A549 (cell line): ENCODE data around the gene SNRPA. TPM values are rescaled to one million over a fixed set of nuclear protein-coding genes. Genes with fewer than 3 reads are reported as not detected.
A peak's percentile ranks its signal among the peaks of the same experiment; 100 is the strongest.

Experiments used
- ATAC-seq, 2 experiments: fragments of 200-7000 bp in 1 of 2; fragments of >200 bp in 1 of 2; cut with Nextera tagmentation in 1 of 2; cut with Tn5 transposase in 1 of 2; 3 replicates each; pipeline versions ENCODE4 v1.8.0 to v1.9.1; 2018 to 2020; ENCODE audit warnings: mild to moderate bottlenecking in 1 of 2, moderate library complexity in 1 of 2
- CTCF ChIA-PET: fragments of 300-600 bp; sonication (Branson Sonifier 250); formaldehyde crosslinking; extraction: SDS; loops from one replicate; lab custom pipeline; 2021; ENCODE audit warnings: antibody characterized with exemption, inconsistent platforms; lab: Yijun Ruan, JAX
- POLR2A ChIA-PET: fragments of 350-600 bp; formaldehyde crosslinking; extraction: SDS; loops from one replicate; lab custom pipeline; 2021; ENCODE audit warnings: antibody characterized with exemption, inconsistent platforms; lab: Yijun Ruan, JAX
- DNase-seq, 2 experiments: peaks; one replicate each; pipeline versions ENCODE4 v3.0.0 to v3.0.0-alpha.2; 2011 to 2016; ENCODE audit warnings: low read depth in 1 of 2, low spot score in 1 of 2
- FAIRE-seq: peaks from 2 replicates; lab custom pipeline; 2011; peaks lifted over from hg19 to GRCh38; lab: Jason Lieb, UNC
- H3K27ac ChIP-seq, 2 experiments: fragments of >200 bp; sonication (Bioruptor Twin); formaldehyde crosslinking; 3 replicates each; pipeline ENCODE4 v1.5.1; 2016 to 2017
- H3K4me1 ChIP-seq: fragments of >200 bp; sonication (Bioruptor Twin); formaldehyde crosslinking; 3 replicates; pipeline ENCODE4 v1.6.1; 2016
- H3K4me2 ChIP-seq: fragments of >200 bp; sonication (Bioruptor Twin); formaldehyde crosslinking; 3 replicates; pipeline ENCODE4 v1.6.1; 2016
- H3K4me3 ChIP-seq: fragments of >200 bp; sonication (Bioruptor Twin); formaldehyde crosslinking; 3 replicates; pipeline ENCODE4 v1.5.1; 2016
- H3K9me3 ChIP-seq: fragments of >200 bp; sonication (Bioruptor Twin); formaldehyde crosslinking; 3 replicates; pipeline ENCODE4 v1.6.1; 2016
- CEBPB ChIP-seq, 2 experiments: fragments of >200 bp in 1 of 2; sonication (Bioruptor Twin) in 1 of 2; formaldehyde crosslinking in 1 of 2; IDR thresholded peaks; 2 replicates each; pipeline ENCODE4 v1.6.1; 2012 to 2016
- FOSL2 ChIP-seq, 2 experiments: fragments of 450-650 bp in 1 of 2; fragments of >200 bp in 1 of 2; sonication (Bioruptor Twin) in 1 of 2; formaldehyde crosslinking; IDR thresholded peaks; 2 replicates each; pipeline versions ENCODE4 v1.5.0 to v1.6.1; 2016 to 2020; ENCODE audit warnings: mild to moderate bottlenecking in 1 of 2, moderate library complexity in 1 of 2
- GATA3 ChIP-seq: IDR thresholded peaks from 2 replicates; pipeline ENCODE4 v1.6.1; 2012; ENCODE audit warnings: borderline replicate concordance
- HEYL ChIP-seq: fragments of 250-450 bp; sonication (Bioruptor Pico); IDR thresholded peaks from 2 replicates; pipeline ENCODE4 v1.8.0; 2021; ENCODE audit warnings: mild to moderate bottlenecking, moderate library complexity
- HOXA7 ChIP-seq: fragments of 250-450 bp; sonication (Bioruptor Pico); IDR thresholded peaks from 2 replicates; pipeline ENCODE4 v1.5.0; 2020; ENCODE audit warnings: mild to moderate bottlenecking, moderate library complexity
- JUN ChIP-seq, 2 experiments: fragments of >200 bp; sonication (Bioruptor Twin); formaldehyde crosslinking; IDR thresholded peaks; 2 replicates in 1 of 2; 3 replicates in 1 of 2; pipeline ENCODE4 v1.6.1; 2016 to 2017
- KDM1A ChIP-seq: fragments of 200-600 bp; sonication (generic); IDR thresholded peaks from 2 replicates; pipeline ENCODE4 v1.6.1; 2016; ENCODE audit warnings: low read depth, mild to moderate bottlenecking
- MAFK ChIP-seq: fragments of 450-650 bp; IDR thresholded peaks from 2 replicates; pipeline ENCODE4 v1.6.1; 2014; ENCODE audit not compliant: partially characterized antibody
- POLR2A ChIP-seq: IDR thresholded peaks from 2 replicates; pipeline ENCODE4 v1.6.1; 2012; ENCODE audit warnings: mild to moderate bottlenecking, low read length
- RARB ChIP-seq: fragments of 250-450 bp; sonication (Bioruptor Pico); IDR thresholded peaks from 2 replicates; pipeline ENCODE4 v1.8.0; 2021; ENCODE audit warnings: mild to moderate bottlenecking, moderate library complexity
- RNF2 ChIP-seq: fragments of 200-600 bp; sonication (generic); IDR thresholded peaks from 2 replicates; pipeline ENCODE4 v1.6.1; 2016; ENCODE audit warnings: low read depth, mild to moderate bottlenecking, antibody characterized with exemption, moderate library complexity, borderline replicate concordance
- SMC3 ChIP-seq: fragments of >200 bp; sonication (Bioruptor Twin); formaldehyde crosslinking; IDR thresholded peaks from 3 replicates; pipeline ENCODE4 v1.6.1; 2018; ENCODE audit warnings: inconsistent platforms
- TFCP2L1 ChIP-seq: fragments of 250-450 bp; sonication (Bioruptor Pico); IDR thresholded peaks from 2 replicates; pipeline ENCODE4 v1.5.0; 2021; ENCODE audit warnings: mild to moderate bottlenecking
- TP53 ChIP-seq: fragments of 250-450 bp; sonication (Bioruptor Pico); IDR thresholded peaks from 2 replicates; pipeline ENCODE4 v1.5.0; 2021; ENCODE audit warnings: mild to moderate bottlenecking, moderate library complexity
- ZNF302 ChIP-seq: fragments of 250-450 bp; sonication (Bioruptor Pico); IDR thresholded peaks from 2 replicates; pipeline ENCODE4 v1.9.0; 2021; ENCODE audit warnings: inconsistent platforms, mild to moderate bottlenecking, moderate library complexity
- WGBS: methylation state at CpG from one replicate; pipeline ENCODE4 v1.1.6; 2017; ENCODE audit errors: missing lambda C conversion rate; 5-methylcytosine and 5-hydroxymethylcytosine counted together
- polyA plus RNA-seq, 4 experiments: library from polyadenylated mRNA; depleted of rRNA in 3 of 4; stranded (reverse); fragments of >200 nt; fragmentation: RNase III in 1 of 4; extraction: RNeasy Plus Mini Kit Qiagen cat#74134 plus additional on column Dnase treatment in 1 of 4; gene quantifications; 2 replicates in 3 of 4; 3 replicates in 1 of 4; pipeline ENCODE4 v1.2.3, GENCODE V29; 2011 to 2017
- TF ChIP-seq, protein P1 (sequence below): IDR thresholded peaks from 2 replicates; pipeline ENCODE4 v1.6.1; 2012
- TF ChIP-seq, protein P2 (sequence below): IDR thresholded peaks from 2 replicates; pipeline ENCODE4 v1.6.1; 2012
- TF ChIP-seq, protein P3 (sequence below): fragments of 250-450 bp; sonication (Bioruptor Pico); IDR thresholded peaks from 2 replicates; pipeline ENCODE4 v1.5.0; 2021; ENCODE audit warnings: mild to moderate bottlenecking, moderate library complexity, borderline replicate concordance
- TF ChIP-seq, protein P4 (sequence below): fragments of 450-650 bp; IDR thresholded peaks from 2 replicates; pipeline ENCODE4 v1.6.1; 2014; ENCODE audit warnings: antibody characterized with exemption
- TF ChIP-seq, protein P5 (sequence below): fragments of 250-450 bp; sonication (Bioruptor Pico); IDR thresholded peaks from 2 replicates; pipeline ENCODE4 v1.5.0; 2020; ENCODE audit warnings: low read depth, mild to moderate bottlenecking, moderate library complexity
- TF ChIP-seq, protein P6 (sequence below): fragments of >200 bp; sonication (Bioruptor Twin); formaldehyde crosslinking; IDR thresholded peaks from 3 replicates; pipeline ENCODE4 v1.5.1; 2016
- TF ChIP-seq, protein P7 (sequence below): IDR thresholded peaks from 2 replicates; pipeline ENCODE4 v1.6.1; 2012; ENCODE audit warnings: low read depth, borderline replicate concordance
- TF ChIP-seq, protein P8 (sequence below): fragments of >200 bp; sonication (Bioruptor Twin); formaldehyde crosslinking; IDR thresholded peaks from 2 replicates; pipeline ENCODE4 v1.6.1; 2016

The SNRPA gene
- polyA plus RNA-seq, 2 of the 4 experiments (the other 2 are of a cell fraction) = 141 to 236 TPM

DNA sequence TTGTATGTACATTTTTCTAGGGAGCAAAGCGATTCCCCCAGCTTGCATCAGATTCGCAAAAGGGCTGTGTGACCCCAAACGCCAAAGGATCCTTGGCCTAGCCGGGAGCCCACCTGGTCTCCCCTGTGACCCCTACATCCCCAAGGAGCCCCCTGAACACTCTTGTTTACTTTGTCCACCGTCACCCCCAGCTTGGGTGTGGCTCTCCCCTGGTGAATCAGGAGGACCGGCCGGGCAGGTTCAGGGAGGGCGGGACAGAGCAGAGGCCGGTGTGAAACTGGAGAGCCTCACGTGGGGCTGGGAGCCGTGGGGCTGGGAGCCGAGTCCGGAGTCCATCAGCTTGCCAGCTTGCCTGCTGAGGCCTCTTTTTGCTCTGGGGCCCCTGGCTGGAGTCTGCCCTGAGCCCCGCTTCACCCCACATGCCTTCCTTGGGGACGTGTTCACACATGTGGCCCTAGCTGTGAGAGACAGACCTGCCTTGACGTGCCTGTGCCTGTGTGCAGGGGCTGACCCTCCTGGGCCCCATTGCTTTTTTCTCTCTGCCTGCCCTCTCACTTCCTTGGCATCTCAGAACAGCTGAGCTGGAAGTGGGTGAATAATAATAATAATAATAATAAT lies 32.1 kb upstream of the SNRPA start:
- Histone ChIP-seq H3K4me2 (peak overlapping the region; percentile 91), H3K9me3 (no peaks in the 10 kb centered on the region), H3K4me1 (peaks cover 39% of the 10 kb centered on the region), H3K4me3 (peak overlapping the region; percentile 64), H3K27ac (peak overlapping the region; percentile 88 to 93)
- FAIRE-seq (no peak), DNase-seq (peak; percentile 68 to 83), ATAC-seq (peak in 1 of 2 experiments; percentile 4; a peak in 1 of 6 replicates)
- 8% methylated on average over 16 of the region's 16 CpGs for WGBS
- POLR2A ChIA-PET = interaction anchor here (0.6 to 1.2 kb wide), 5 partner anchors 28 to 60 kb away, joined by 3 to 7 read pairs (median 3); partner anchors contain the start of genes ACTMAP, NUMBL and RAB4B
- CTCF ChIA-PET = interaction anchor here (0.5 to 1.3 kb wide), 9 partner anchors 9 to 517 kb away, joined by 3 to 5 read pairs (median 4); no protein-coding TSS in a partner anchor
- TF ChIP-seq TFCP2L1 (CRISPR knock-in tag) (no peak), JUN (IDR thresholded peaks at IDR 0.05) (no peak; a peak in 1 of 5 replicates), HEYL (CRISPR knock-in tag) (no peak), TP53 (CRISPR knock-in tag) (no peak), KDM1A (no peak), FOSL2 (IDR thresholded peaks at IDR 0.05) (no peak), FOSL2 (CRISPR knock-in tag; IDR thresholded peaks at IDR 0.05) (no peak), RARB (CRISPR knock-in tag) (peak; percentile 42; the same call in 1 of the 2 replicates), CEBPB (IDR thresholded peaks at IDR 0.05) (no peak), SMC3 (0 out of 3 replicates have a peak, but pooled peaks have one; percentile 8), RNF2 (no peak), HOXA7 (CRISPR knock-in tag) (0 out of 2 replicates have a peak, but pooled peaks have one; percentile 47), ZNF302 (CRISPR knock-in tag) (no peak), GATA3 (no peak), MAFK (no peak), POLR2A (peak; percentile 30; the same call in 1 of the 2 replicates)
- TF ChIP-seq, protein P1, sequence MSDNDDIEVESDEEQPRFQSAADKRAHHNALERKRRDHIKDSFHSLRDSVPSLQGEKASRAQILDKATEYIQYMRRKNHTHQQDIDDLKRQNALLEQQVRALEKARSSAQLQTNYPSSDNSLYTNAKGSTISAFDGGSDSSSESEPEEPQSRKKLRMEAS = peak; percentile 85
- TF ChIP-seq, protein P2, sequence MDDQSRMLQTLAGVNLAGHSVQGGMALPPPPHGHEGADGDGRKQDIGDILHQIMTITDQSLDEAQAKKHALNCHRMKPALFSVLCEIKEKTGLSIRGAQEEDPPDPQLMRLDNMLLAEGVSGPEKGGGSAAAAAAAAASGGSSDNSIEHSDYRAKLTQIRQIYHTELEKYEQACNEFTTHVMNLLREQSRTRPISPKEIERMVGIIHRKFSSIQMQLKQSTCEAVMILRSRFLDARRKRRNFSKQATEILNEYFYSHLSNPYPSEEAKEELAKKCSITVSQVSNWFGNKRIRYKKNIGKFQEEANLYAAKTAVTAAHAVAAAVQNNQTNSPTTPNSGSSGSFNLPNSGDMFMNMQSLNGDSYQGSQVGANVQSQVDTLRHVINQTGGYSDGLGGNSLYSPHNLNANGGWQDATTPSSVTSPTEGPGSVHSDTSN = 0 out of 2 replicates have a peak, but pooled peaks have one; percentile 42
- TF ChIP-seq, protein P3, sequence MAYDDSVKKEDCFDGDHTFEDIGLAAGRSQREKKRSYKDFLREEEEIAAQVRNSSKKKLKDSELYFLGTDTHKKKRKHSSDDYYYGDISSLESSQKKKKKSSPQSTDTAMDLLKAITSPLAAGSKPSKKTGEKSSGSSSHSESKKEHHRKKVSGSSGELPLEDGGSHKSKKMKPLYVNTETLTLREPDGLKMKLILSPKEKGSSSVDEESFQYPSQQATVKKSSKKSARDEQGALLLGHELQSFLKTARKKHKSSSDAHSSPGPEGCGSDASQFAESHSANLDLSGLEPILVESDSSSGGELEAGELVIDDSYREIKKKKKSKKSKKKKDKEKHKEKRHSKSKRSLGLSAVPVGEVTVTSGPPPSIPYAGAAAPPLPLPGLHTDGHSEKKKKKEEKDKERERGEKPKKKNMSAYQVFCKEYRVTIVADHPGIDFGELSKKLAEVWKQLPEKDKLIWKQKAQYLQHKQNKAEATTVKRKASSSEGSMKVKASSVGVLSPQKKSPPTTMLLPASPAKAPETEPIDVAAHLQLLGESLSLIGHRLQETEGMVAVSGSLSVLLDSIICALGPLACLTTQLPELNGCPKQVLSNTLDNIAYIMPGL = no peak
- TF ChIP-seq, protein P4, sequence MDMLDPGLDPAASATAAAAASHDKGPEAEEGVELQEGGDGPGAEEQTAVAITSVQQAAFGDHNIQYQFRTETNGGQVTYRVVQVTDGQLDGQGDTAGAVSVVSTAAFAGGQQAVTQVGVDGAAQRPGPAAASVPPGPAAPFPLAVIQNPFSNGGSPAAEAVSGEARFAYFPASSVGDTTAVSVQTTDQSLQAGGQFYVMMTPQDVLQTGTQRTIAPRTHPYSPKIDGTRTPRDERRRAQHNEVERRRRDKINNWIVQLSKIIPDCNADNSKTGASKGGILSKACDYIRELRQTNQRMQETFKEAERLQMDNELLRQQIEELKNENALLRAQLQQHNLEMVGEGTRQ = peak; percentile 77
- TF ChIP-seq, protein P5, sequence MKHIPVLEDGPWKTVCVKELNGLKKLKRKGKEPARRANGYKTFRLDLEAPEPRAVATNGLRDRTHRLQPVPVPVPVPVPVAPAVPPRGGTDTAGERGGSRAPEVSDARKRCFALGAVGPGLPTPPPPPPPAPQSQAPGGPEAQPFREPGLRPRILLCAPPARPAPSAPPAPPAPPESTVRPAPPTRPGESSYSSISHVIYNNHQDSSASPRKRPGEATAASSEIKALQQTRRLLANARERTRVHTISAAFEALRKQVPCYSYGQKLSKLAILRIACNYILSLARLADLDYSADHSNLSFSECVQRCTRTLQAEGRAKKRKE (CRISPR knock-in tag) = 0 out of 2 replicates have a peak, but pooled peaks have one; percentile 23
- TF ChIP-seq, protein P6, sequence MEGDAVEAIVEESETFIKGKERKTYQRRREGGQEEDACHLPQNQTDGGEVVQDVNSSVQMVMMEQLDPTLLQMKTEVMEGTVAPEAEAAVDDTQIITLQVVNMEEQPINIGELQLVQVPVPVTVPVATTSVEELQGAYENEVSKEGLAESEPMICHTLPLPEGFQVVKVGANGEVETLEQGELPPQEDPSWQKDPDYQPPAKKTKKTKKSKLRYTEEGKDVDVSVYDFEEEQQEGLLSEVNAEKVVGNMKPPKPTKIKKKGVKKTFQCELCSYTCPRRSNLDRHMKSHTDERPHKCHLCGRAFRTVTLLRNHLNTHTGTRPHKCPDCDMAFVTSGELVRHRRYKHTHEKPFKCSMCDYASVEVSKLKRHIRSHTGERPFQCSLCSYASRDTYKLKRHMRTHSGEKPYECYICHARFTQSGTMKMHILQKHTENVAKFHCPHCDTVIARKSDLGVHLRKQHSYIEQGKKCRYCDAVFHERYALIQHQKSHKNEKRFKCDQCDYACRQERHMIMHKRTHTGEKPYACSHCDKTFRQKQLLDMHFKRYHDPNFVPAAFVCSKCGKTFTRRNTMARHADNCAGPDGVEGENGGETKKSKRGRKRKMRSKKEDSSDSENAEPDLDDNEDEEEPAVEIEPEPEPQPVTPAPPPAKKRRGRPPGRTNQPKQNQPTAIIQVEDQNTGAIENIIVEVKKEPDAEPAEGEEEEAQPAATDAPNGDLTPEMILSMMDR = no peak
- TF ChIP-seq, protein P7, sequence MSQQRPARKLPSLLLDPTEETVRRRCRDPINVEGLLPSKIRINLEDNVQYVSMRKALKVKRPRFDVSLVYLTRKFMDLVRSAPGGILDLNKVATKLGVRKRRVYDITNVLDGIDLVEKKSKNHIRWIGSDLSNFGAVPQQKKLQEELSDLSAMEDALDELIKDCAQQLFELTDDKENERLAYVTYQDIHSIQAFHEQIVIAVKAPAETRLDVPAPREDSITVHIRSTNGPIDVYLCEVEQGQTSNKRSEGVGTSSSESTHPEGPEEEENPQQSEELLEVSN = peak; percentile 71
- TF ChIP-seq, protein P8, sequence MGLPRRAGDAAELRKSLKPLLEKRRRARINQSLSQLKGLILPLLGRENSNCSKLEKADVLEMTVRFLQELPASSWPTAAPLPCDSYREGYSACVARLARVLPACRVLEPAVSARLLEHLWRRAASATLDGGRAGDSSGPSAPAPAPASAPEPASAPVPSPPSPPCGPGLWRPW = no peak
